Spleen (tissue), 13 donors: ENCODE data around the gene RSL1D1. TPM values are rescaled to one million over a fixed set of nuclear protein-coding genes. Genes with fewer than 3 reads are reported as not detected.
A peak's percentile ranks its signal among the peaks of the same experiment; 100 is the strongest.

Source experiments
- DNase-seq: peaks from one replicate; pipeline ENCODE4 v3.0.0-alpha.2; 2020
- H3K27ac ChIP-seq, 8 donors: fragments of 200-600 bp; sonication (generic) in 7 of 8; 1 replicate in 4 of 8; 2 replicates in 4 of 8; pipeline versions ENCODE4 v1.5.0 to v1.8.0; 2016 to 2021; ENCODE audit warnings: inconsistent platforms in 4 of 8, mild to moderate bottlenecking in 4 of 8, moderate library complexity in 1 of 8
- H3K27me3 ChIP-seq, 7 donors: fragments of 200-600 bp; sonication (generic) in 6 of 7; replicated peaks in 1 of 7; 1 replicate in 4 of 7; 2 replicates in 3 of 7; pipeline versions ENCODE4 v1.5.0 to v1.8.0; 2016 to 2021; ENCODE audit warnings: inconsistent platforms in 3 of 7, mild to moderate bottlenecking in 1 of 7
- H3K36me3 ChIP-seq, 6 donors: fragments of 200-600 bp; sonication (generic) in 5 of 6; 1 replicate in 4 of 6; 2 replicates in 2 of 6; pipeline versions ENCODE4 v1.5.0 to v1.8.0; 2016 to 2021; ENCODE audit warnings: inconsistent platforms in 2 of 6
- H3K4me1 ChIP-seq, 6 donors: fragments of 200-600 bp; sonication (generic) in 5 of 6; 1 replicate in 3 of 6; 2 replicates in 3 of 6; pipeline versions ENCODE4 v1.5.0 to v1.8.0; 2016 to 2021; ENCODE audit warnings: inconsistent platforms in 3 of 6
- H3K4me3 ChIP-seq, 8 donors: fragments of 200-600 bp; sonication (generic) in 7 of 8; 1 replicate in 4 of 8; 2 replicates in 4 of 8; pipeline versions ENCODE4 v1.5.0 to v1.8.0; 2016 to 2021; ENCODE audit warnings: inconsistent platforms in 4 of 8, mild to moderate bottlenecking in 4 of 8, moderate library complexity in 2 of 8
- H3K9me3 ChIP-seq, 8 donors: fragments of 200-600 bp; sonication (generic) in 7 of 8; 1 replicate in 4 of 8; 2 replicates in 4 of 8; pipeline versions ENCODE4 v1.5.0 to v1.8.0; 2016 to 2021; ENCODE audit warnings: inconsistent platforms in 4 of 8
- CTCF ChIP-seq, 11 experiments: fragments of 200-600 bp in 7 of 11; fragments of 450-650 bp in 4 of 11; sonication (generic) in 4 of 11; IDR thresholded peaks in 8 of 11; conservative IDR thresholded peaks in 3 of 11; 1 replicate in 7 of 11; 2 replicates in 4 of 11; pipeline versions ENCODE4 v1.4.0 to v1.8.0; 2016 to 2021; ENCODE audit warnings: antibody characterized with exemption in 11 of 11, inconsistent platforms in 4 of 11, mild to moderate bottlenecking in 1 of 11
- POLR2A ChIP-seq, 3 donors: fragments of 450-650 bp; IDR thresholded peaks; one replicate each; pipeline ENCODE4 v1.5.1; 2017; ENCODE audit warnings: antibody characterized with exemption in 3 of 3, mild to moderate bottlenecking in 1 of 3
- POLR2AphosphoS5 ChIP-seq, 3 donors: sonication (generic); formaldehyde crosslinking; IDR thresholded peaks; one replicate each; pipeline ENCODE4 v1.5.1; 2017; ENCODE audit warnings: antibody characterized with exemption in 3 of 3
- WGBS, 5 donors: extraction: QIAGEN DNeasy Blood & Tissue Kit in 3 of 5; methylation state at CpG; one replicate each; pipeline versions ENCODE4 v1.1.5 to v1.1.7; 2013 to 2018; 5-methylcytosine and 5-hydroxymethylcytosine counted together
- intact Hi-C: fragments of 100-400 bp; cut with DNase I; formaldehyde crosslinking; loops from one replicate; pipeline ENCODE4 v1.15.0; 2023; ENCODE audit warnings: low total_unique reads
- long read RNA-seq, 2 donors: transcript quantifications; one replicate each; lab custom pipeline, GENCODE V29; 2026
- polyA plus RNA-seq, 3 donors: library from polyadenylated mRNA; stranded (reverse); fragments of 200-250 nt; gene quantifications; one replicate each; pipeline ENCODE4 v1.2.1, GENCODE V29; 2013
- total RNA-seq, 7 donors: library from RNA; depleted of rRNA in 3 of 7; stranded (reverse); fragments of >200 nt in 3 of 7; fragmentation: NEBNext Ultra II Directional in 4 of 7; extraction: Animal tissue kit (Norgen Biotek cat#: 25700) in 4 of 7; gene quantifications; one replicate each; pipeline versions ENCODE4 v1.1.0 to v1.2.1, GENCODE V29; 2016 to 2021
- donor health status: healthy with polysubstance abuse.
- donor health status: DM: no; HTN: no; CAD: no; lungs with moderate emphysema.
- donor health status: DM: no; HTN: no; CAD: no.
- donor health status: Bipolar disorder and iron deficiency.
- donor health status: healthy.
- donor health status: DM: no; HTN: no; CAD: no.
- donor health status: DM: yes; HTN: yes; CAD: no.

RSL1D1 gene
- total RNA-seq (100 to 1,000 TPM in 6 of 7 donors, 10 to 100 TPM in 1; 85.8 to 135 (median 112) TPM), polyA plus RNA-seq (100 to 1,000 TPM in 2 of 3 donors, 10 to 100 TPM in 1; 75.6 to 124 (median 104) TPM)
- long read RNA-seq, donor 1, full-length matches to known transcripts, result 30 of 59 reads
- long read RNA-seq, donor 1, partial matches to known transcripts, result 17 of 59 reads
- long read RNA-seq, donor 1, other reads (novel, unspliced or antisense), result 12 of 59 reads
- long read RNA-seq, donor 2, full-length matches to known transcripts, result 23 of 42 reads
- long read RNA-seq, donor 2, partial matches to known transcripts, result 13 of 42 reads
- long read RNA-seq, donor 2, other reads (novel, unspliced or antisense), result 6 of 42 reads

DNA sequence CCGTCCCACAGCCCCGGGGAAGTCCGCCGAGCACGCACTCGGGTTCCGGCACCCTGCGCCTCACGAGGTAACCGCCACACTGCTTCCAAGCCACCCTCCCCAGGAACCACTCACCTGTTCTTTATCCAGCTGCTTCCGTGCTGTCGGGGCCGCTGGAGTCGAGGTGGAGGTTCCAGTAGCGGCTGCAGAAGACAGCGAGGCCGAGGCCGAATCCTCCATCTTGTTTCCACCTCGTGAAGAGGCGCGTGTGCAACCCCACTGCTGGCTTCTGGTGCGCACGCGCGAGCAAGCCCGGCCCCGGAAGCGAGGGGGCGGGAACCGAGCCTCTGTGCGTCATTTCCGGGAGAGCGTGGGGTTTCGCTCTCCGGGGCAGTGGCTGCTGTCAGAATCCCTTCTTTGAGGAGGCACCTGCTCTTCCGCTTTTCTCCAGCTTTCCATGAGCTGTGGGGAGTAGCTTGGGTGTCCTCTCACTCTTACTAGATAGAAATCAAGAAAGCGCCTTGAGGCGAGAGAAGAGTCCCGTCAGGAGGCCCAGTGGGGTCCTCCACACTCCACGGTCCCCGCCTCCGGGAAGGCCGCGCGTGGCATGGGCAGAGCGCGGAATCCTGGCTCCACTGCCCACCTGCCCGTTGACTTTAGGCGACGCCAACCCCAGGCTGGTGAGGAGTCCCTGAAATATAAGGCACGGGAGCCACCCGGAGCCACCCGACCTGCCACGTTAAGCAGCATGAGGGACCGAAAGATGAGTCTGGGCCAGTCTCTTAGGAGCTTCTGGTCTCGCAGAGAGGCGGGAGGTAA lies at the start of gene RSL1D1:
Gene RSL1D1 (minus strand): TSS at position 249 of the 798 bp plus-strand sequence. CDS start 30 bp downstream, at position 219.
- H3K9me3 ChIP-seq, result no peaks in the 10 kb centered on the region
- peak within 1 kb of the TSS; percentile 81 to 99 (median 96) for H3K4me3 ChIP-seq
- peak within 1 kb of the TSS; percentile 80 to 94 (median 88) for H3K27ac ChIP-seq
- no peaks in the 10 kb centered on the region for H3K27me3 ChIP-seq
- H3K4me1 ChIP-seq, result peaks cover 16 to 75% (median 57%) of the 10 kb centered on the region in 6 donors
- peaks cover 0 to 35% (median 29%) of the 10 kb centered on the region in 6 donors for H3K36me3 ChIP-seq
- peak; percentile 95 to 97 (median 95) for TF ChIP-seq POLR2AphosphoS5 (IDR thresholded peaks at IDR 0.05)
- peak; percentile 10 to 71 (median 12) for TF ChIP-seq POLR2A (IDR thresholded peaks at IDR 0.05)
- no peak for TF ChIP-seq CTCF (IDR thresholded peaks at IDR 0.05 in 8 of 11, conservative IDR thresholded peaks at IDR 0.05 in 3 of 11)
- intact Hi-C loops, result loop anchor here (10.0 kb wide), 1 partner anchor 213 kb away; no protein-coding TSS in a partner anchor
- 0 to 2% (median 0%) methylated on average over 11 to 57 of the region's 57 CpGs for WGBS, 5 donors
- peak; percentile 95 for DNase-seq

DNA sequence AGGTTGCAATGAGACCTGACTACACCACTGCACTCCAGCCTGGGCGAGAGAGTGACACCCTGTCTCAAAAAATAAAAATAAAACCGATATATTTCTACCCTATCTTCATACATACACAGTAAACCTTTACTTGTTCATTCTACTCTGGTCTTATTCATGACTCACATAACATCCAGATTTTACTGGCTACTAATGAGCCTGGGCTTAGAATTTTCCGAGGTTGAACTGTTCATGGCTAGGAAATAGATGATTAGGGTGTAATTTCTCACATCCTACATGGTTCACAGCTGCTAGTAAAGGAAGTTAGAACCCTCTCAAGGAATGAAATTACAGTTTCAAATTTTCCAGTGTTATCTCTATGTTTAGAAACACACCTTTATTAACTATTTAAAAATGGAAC lies 49.7 kb upstream of the RSL1D1 start:
- intact Hi-C loops, result no loop called here
- Histone ChIP-seq H3K4me1 (peaks cover 4 to 97% (median 36%) of the 10 kb centered on the region in 6 donors), H3K36me3 (peaks cover 0 to 62% (median 8%) of the 10 kb centered on the region in 6 donors), H3K4me3 (no peak overlapping the region), H3K9me3 (no peaks in the 10 kb centered on the region), H3K27ac (peak overlapping the region in 7 of 8 donors; percentile 5 to 56 (median 47)), H3K27me3 (no peaks in the 10 kb centered on the region)
- TF ChIP-seq CTCF (IDR thresholded peaks at IDR 0.05 in 8 of 11, conservative IDR thresholded peaks at IDR 0.05 in 3 of 11) (no peak), POLR2A (IDR thresholded peaks at IDR 0.05) (no peak), POLR2AphosphoS5 (IDR thresholded peaks at IDR 0.05) (no peak)
- DNase-seq, result no peak
- WGBS, 5 donors, result 47 to 63% (median 58%) methylated on average over 3 of the region's 3 CpGs

DNA sequence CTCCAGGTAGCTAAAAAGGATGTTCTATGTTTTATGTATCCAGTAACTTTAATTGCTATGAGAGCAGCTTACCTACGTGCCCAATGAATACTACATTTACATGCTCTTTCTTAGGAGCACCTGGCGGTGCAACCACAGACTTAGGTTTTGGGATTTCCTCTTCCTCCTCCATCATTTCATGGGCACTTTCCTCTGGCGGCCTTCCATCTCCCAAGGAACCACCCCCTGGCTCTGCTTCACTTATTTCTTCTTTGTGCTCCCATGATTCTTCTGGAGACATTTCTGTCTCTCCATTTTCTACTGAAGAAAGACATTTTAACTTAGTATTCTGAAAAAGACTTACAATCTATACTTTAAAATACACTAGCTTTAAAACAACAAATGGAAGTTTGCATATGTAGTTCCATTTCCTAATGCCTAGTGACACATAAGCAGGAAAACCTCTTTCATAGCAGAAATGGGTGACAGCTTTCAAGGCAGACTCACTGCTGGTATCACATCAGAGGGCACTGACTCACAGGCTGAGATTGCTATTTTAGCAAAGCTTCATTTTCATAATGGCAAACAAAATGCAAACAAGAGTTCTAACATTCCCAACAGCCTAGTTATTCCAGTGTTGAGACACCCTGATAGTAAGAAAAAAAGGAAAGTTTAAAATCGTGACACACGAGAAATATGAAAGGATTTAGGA lies 45.3 kb upstream of the RSL1D1 start:
- Histone ChIP-seq H3K4me1 (peaks cover 4 to 61% (median 28%) of the 10 kb centered on the region in 6 donors), H3K9me3 (no peaks in the 10 kb centered on the region), H3K4me3 (no peak overlapping the region), H3K27ac (no peak overlapping the region), H3K36me3 (peaks cover 0 to 74% (median 33%) of the 10 kb centered on the region in 6 donors), H3K27me3 (no peaks in the 10 kb centered on the region)
- intact Hi-C loops, result no loop called here
- no peak for DNase-seq
- 81 to 89% (median 84%) methylated on average over 5 of the region's 5 CpGs for WGBS, 5 donors
- TF ChIP-seq CTCF (IDR thresholded peaks at IDR 0.05 in 8 of 11, conservative IDR thresholded peaks at IDR 0.05 in 3 of 11), result no peak
- no peak for TF ChIP-seq POLR2A (IDR thresholded peaks at IDR 0.05)
- TF ChIP-seq POLR2AphosphoS5 (IDR thresholded peaks at IDR 0.05), result no peak
